ENCODE results near the gene ALPL.
A peak's percentile ranks its signal among the peaks of the same experiment; 100 is the strongest.

ALPL gene

DNA sequence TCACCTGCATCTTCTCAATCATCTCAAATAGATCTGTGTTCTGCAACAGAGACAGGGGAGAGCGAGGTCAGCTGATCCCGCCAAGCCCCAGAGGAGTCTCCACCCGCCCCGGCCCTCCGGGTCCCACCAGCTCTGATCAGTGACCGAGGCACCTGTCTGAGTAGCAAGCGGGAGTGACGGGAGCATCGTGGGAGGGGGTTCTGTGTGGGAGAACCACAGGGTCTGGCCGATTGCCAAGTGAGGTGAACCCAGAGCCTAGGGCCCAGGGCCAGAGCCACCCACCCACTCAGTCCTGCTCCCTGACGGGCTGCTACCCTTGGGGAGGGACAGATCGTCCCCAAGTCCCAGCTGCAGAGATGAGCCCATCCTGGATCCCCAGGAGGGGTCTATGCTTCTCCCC lies 110.8 kb downstream of the ALPL start:
- H3K4me3 ChIP-seq (replicated peaks; ENCODE audit: low read depth, low read length): no peak overlapping the region
- no peak for DNase-seq (ENCODE audit: extremely low read depth, low read depth)
- TF ChIP-seq, protein P1, sequence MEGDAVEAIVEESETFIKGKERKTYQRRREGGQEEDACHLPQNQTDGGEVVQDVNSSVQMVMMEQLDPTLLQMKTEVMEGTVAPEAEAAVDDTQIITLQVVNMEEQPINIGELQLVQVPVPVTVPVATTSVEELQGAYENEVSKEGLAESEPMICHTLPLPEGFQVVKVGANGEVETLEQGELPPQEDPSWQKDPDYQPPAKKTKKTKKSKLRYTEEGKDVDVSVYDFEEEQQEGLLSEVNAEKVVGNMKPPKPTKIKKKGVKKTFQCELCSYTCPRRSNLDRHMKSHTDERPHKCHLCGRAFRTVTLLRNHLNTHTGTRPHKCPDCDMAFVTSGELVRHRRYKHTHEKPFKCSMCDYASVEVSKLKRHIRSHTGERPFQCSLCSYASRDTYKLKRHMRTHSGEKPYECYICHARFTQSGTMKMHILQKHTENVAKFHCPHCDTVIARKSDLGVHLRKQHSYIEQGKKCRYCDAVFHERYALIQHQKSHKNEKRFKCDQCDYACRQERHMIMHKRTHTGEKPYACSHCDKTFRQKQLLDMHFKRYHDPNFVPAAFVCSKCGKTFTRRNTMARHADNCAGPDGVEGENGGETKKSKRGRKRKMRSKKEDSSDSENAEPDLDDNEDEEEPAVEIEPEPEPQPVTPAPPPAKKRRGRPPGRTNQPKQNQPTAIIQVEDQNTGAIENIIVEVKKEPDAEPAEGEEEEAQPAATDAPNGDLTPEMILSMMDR (IDR thresholded peaks at IDR 0.05; ENCODE audit: low read depth, low read length, missing control alignments): no peak

DNA sequence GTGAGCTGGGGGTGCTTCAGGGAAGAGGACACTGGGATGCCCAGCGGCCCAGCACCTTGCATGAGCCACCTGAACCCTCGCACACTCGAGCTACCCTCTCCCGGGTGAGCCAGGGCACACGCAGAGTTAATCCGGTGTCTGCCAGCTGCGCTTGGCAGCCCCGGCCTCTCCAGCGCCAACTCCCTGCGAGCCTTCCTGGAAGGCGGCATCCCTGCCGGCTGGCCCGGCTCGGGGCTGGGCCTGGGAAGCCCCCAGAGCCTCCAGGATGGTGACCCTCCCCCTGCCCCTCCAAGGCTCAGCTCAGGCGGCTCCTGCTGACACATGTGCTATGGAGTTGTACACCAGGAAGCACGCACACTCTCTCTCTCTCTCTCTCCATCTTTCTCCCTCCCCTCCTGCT lies 111.3 kb downstream of the ALPL start:
- DNase-seq (ENCODE audit: extremely low read depth, low read depth): no peak
- TF ChIP-seq, protein P1 (IDR thresholded peaks at IDR 0.05; ENCODE audit: low read depth, low read length, missing control alignments): no peak
- H3K4me3 ChIP-seq (replicated peaks; ENCODE audit: low read depth, low read length): no peak overlapping the region

DNA sequence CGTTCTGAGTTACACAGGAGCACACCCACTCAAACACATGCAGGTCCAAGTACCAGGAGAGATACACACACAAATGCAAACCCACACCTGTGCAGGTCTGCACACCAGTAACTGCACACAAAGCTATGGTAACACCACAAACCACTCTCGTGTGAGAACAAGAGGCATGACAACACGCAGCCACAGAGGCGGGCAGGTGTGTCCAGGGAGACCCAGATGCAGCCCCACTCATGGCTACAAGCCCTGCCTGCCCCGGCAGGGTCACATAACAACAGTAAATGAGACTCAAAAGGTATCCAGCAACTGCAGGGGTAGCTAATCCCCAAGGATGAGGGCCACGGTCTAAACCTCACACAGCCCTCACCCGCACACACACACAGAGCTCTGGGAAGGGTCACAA lies 111.8 kb downstream of the ALPL start:
- no peak overlapping the region for H3K4me3 ChIP-seq (replicated peaks; ENCODE audit: low read depth, low read length)
- TF ChIP-seq, protein P1 (IDR thresholded peaks at IDR 0.05; ENCODE audit: low read depth, low read length, missing control alignments): no peak
- DNase-seq (ENCODE audit: extremely low read depth, low read depth): no peak

DNA sequence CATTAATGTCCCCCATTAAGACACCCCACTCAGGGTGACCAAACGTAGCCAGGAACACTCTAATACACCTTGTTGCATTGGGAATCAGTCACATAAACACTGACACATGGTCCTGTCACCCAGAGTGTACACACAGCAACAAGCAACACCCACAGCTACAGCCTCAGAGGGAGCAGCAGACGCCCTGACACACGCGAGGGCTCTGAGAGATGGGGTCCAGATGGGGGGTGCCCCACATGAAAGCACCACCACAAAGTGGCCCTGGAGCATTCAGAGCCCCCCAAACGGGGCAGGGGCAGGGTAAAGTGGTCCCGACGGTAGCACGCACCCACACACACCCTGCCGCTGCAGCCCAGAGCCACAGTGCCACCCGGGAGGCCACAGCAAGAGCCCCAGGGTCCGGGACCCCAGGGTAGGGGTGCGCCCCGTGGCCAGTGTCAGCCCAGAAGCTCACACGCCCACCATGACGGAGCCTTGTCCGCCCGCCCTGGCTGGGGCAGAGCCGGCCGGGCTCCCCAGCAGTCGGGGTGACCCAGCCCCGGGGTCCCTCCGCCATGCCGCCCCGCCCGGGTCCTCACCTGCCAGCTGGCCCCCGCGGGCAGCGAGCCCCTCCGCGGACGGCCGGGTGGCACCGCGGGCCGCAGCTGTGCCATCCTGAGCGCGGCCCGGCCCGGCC lies 112.7 kb downstream of the ALPL start:
- DNase-seq (ENCODE audit: extremely low read depth, low read depth): no peak
- TF ChIP-seq, protein P1 (IDR thresholded peaks at IDR 0.05; ENCODE audit: low read depth, low read length, missing control alignments): no peak
- no peak overlapping the region for H3K4me3 ChIP-seq (replicated peaks; ENCODE audit: low read depth, low read length)

DNA sequence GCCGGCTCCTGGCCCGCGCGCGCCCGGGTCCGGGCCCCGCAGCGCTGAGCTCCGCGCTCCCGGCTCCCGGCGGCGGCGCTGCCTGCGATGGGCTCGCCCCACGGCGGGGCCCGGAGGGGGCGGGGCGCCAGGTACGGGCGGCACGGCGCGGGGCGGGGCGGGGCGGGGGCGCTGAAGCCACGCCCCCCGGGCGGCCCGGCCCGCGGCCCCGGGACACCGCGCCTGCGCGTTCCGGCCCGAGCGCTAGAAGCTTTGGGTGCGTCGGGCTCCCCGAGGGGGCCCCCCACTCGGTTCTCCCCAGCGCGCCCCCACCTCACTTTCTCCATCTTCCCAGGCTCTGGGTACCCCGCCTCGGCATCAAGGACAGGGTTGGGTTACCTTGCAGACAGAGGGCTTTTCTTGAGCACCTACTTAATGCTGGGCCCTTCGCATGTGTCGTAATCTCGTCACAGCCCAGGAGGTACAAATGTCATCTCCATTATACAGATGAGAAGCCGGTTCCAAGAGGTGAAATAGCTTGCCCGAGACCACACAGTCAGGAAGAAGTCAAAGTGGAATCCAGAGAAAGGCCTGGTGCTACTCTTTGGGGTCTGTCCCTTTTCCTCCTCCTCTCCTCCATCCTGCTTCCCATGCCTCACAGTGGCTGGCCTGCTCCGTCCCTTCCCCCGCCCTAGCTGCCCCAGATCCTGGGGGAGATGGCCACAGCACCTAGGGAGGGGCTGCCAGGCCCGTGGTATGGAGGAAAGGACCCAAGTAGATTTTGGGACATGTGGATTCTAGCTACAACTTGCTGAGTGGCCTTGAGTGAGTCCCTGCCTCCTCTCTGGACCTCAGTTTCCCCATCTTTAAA lies 113.5 kb downstream of the ALPL start:
- no peak for DNase-seq (ENCODE audit: extremely low read depth, low read depth)
- peak overlapping the region; percentile 24 for H3K4me3 ChIP-seq (replicated peaks; ENCODE audit: low read depth, low read length)
- TF ChIP-seq, protein P1 (IDR thresholded peaks at IDR 0.05; ENCODE audit: low read depth, low read length, missing control alignments): no peak

DNA sequence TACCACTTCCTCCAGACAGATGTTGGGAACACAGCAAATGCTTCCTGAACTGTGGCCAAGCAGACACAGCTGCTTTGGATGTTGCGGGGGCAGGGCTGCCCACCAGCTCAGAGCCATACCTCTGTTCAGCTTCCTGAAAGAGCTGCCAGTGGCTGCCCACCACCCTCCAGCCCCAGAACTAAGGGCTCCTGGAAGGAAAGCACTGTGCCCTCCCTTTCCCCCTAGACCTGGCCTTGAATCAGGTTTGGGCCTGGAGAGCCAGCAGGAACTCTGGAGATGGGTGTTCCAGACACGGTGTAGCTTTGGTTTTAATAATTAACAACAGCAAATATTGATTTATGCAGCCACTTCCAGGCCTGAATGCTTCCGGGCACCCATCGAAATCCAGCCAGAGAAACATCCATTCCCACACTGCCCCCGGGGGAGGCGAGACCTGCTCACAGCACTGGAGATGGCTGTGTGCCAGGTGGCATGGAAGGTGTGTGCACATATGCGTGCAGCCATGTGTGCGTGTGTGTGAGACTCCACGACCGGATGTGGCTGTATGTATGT lies 114.3 kb downstream of the ALPL start:
- no peak for DNase-seq (ENCODE audit: extremely low read depth, low read depth)
- TF ChIP-seq, protein P1 (IDR thresholded peaks at IDR 0.05; ENCODE audit: low read depth, low read length, missing control alignments): no peak
- no peak overlapping the region for H3K4me3 ChIP-seq (replicated peaks; ENCODE audit: low read depth, low read length)
